Transverse colon (tissue), 4 donors: ENCODE measurements around the gene IAPP. TPM values are rescaled to one million over a fixed set of nuclear protein-coding genes. Genes with fewer than 3 reads are reported as not detected.

Experiments
- DNase-seq: peaks from one replicate; pipeline ENCODE4 v3.0.0-alpha.2; 2019
- H3K27ac ChIP-seq, 4 donors: fragments of 200-600 bp; sonication (generic); 2 replicates each; pipeline ENCODE4 v1.5.1; 2016 to 2018; ENCODE audit warnings: inconsistent platforms in 4 of 4
- H3K27me3 ChIP-seq: fragments of 200-600 bp; sonication (generic); 2 replicates; pipeline ENCODE4 v1.5.1; 2017; ENCODE audit warnings: inconsistent platforms
- H3K36me3 ChIP-seq, 4 donors: fragments of 200-600 bp; sonication (generic); 2 replicates each; pipeline ENCODE4 v1.5.1; 2017 to 2019; ENCODE audit warnings: inconsistent platforms in 4 of 4
- H3K4me1 ChIP-seq, 4 donors: fragments of 200-600 bp; sonication (generic); 2 replicates each; pipeline ENCODE4 v1.5.1; 2017 to 2020; ENCODE audit warnings: inconsistent platforms in 4 of 4
- H3K4me3 ChIP-seq, 4 donors: fragments of 200-600 bp; sonication (generic); 1 replicate in 1 of 4; 2 replicates in 3 of 4; pipeline versions ENCODE4 v1.5.1 to v1.6.1; 2017 to 2019; ENCODE audit warnings: inconsistent platforms in 4 of 4
- H3K9me3 ChIP-seq, 2 donors: fragments of 200-600 bp; sonication (generic); 2 replicates each; pipeline ENCODE4 v1.5.1; 2017 to 2019; ENCODE audit warnings: inconsistent platforms in 2 of 2
- CTCF ChIP-seq, 5 experiments: fragments of 200-600 bp in 3 of 5; fragments of 450-650 bp in 2 of 5; sonication (generic) in 3 of 5; IDR thresholded peaks; 1 replicate in 2 of 5; 2 replicates in 3 of 5; pipeline ENCODE4 v1.5.1; 2016 to 2017; ENCODE audit warnings: antibody characterized with exemption in 5 of 5, inconsistent platforms in 3 of 5, mild to moderate bottlenecking in 2 of 5, moderate library complexity in 1 of 5
- EP300 ChIP-seq: sonication (generic); formaldehyde crosslinking; IDR thresholded peaks from one replicate; pipeline ENCODE4 v1.6.1; 2017; ENCODE audit warnings: antibody characterized with exemption, low read depth
- POLR2A ChIP-seq: fragments of 450-650 bp; IDR thresholded peaks from one replicate; pipeline ENCODE4 v1.6.1; 2016; ENCODE audit warnings: antibody characterized with exemption, mild to moderate bottlenecking, moderate library complexity
- POLR2AphosphoS5 ChIP-seq, 3 donors: sonication (generic); formaldehyde crosslinking; IDR thresholded peaks; one replicate each; pipeline ENCODE4 v1.6.1; 2016; ENCODE audit warnings: antibody characterized with exemption in 3 of 3
- WGBS, 2 donors: methylation state at CpG; one replicate each; pipeline ENCODE4 v1.1.5; 2018; ENCODE audit warnings: low coverage in 1 of 2; 5-methylcytosine and 5-hydroxymethylcytosine counted together
- in situ Hi-C, 4 donors: fragments of 200-750 bp; cut with MboI; loops; one replicate each; pipeline versions ENCODE4 v1.15.0 to v1.15.1; 2017; ENCODE audit warnings: low sequenced_read_pairs in 3 of 4, low pct_ligation_motif_present in 1 of 4, low pct_unique_long_range_greater_than_20kb in 1 of 4
- intact Hi-C: fragments of 100-400 bp; cut with DNase I; formaldehyde crosslinking; loops from one replicate; pipeline ENCODE4 v1.15.1; 2023; ENCODE audit warnings: low total_unique reads
- total RNA-seq, 4 donors: library from RNA; depleted of rRNA; stranded (reverse); fragments of >200 nt; gene quantifications; one replicate each; pipeline ENCODE4 v1.1.0, GENCODE V29; 2016

The IAPP gene
- total RNA-seq, 4 donors from 2014 or later: not detected

- 61 to 83% methylated on average over 4 of the region's 4 CpGs for WGBS, 2 donors
- no peak for DNase-seq
- Histone ChIP-seq H3K9me3 (no peaks in the 10 kb centered on the region), H3K36me3 (no peaks in the 10 kb centered on the region), H3K27ac (no peak overlapping the region), H3K4me1 (no peaks in the 10 kb centered on the region), H3K27me3 (no peaks in the 10 kb centered on the region), H3K4me3 (no peak overlapping the region)
- TF ChIP-seq CTCF (IDR thresholded peaks at IDR 0.05) (no peak), POLR2AphosphoS5 (IDR thresholded peaks at IDR 0.05) (no peak), POLR2A (no peak), EP300 (no peak)
- intact Hi-C loops: no loop called here
- in situ Hi-C loops: no loop called here
Measured at GRCh38 chr12:21428241-21428640, 55.5 kb downstream of the IAPP start.

Other genes starting within 250 kb of the IAPP start
- gene SLCO1B1, start 241.7 kb upstream of the IAPP start, total RNA-seq: not detected
- gene SLCO1A2, start 38.0 kb upstream of the IAPP start, total RNA-seq: not detected
- gene PYROXD1, start 64.8 kb downstream of the IAPP start, total RNA-seq: 10 to 100 TPM in 3 of 4 donors, 1 to 10 TPM in 1; 9.8 to 41.0 (median 27.0) TPM
- 10 to 100 TPM in 3 of 4 donors, 1 to 10 TPM in 1; 2.2 to 32.0 (median 13.5) TPM for gene RECQL, start 128.7 kb downstream of the IAPP start, total RNA-seq
- 10 to 100 TPM in 3 of 4 donors, 1 to 10 TPM in 1; 8.6 to 14.6 (median 13.1) TPM for gene GOLT1B, start 128.9 kb downstream of the IAPP start, total RNA-seq
- not detected for gene SPX, start 153.4 kb downstream of the IAPP start, total RNA-seq
- under 1 TPM in 1 of 4 donors, not detected in 3; 0.16 TPM for gene GYS2, start 231.9 kb downstream of the IAPP start, total RNA-seq